Measurements from ENCODE around the gene FRAT1.
"Not testable (repeated sequence)": the region's sequence is repeated elsewhere in the genome, so short reads cannot be mapped to it uniquely, and the experiment has no call there.

The FRAT1 gene

GRCh38 chr10:97336446-97336845, 17.4 kb downstream of the FRAT1 start:
- TF ChIP-seq CTCF (conservative IDR thresholded peaks at IDR 0.05; ENCODE audit: low read depth, low read length): no peak
- Histone ChIP-seq H3K4me3 (IDR thresholded peaks at IDR 0.05; ENCODE audit: insufficient read depth, low read depth, low read length) (no peak overlapping the region), H4K20me1 (ENCODE audit: insufficient read depth) (no peaks in the 10 kb centered on the region), H3K36me3 (ENCODE audit: insufficient read depth) (no peaks in the 10 kb centered on the region), H3K9ac (no peak overlapping the region), H3K27me3 (ENCODE audit: insufficient read depth, low read depth) (no peaks in the 10 kb centered on the region; the same call in 1 of the 2 replicates), H2AFZ (ENCODE audit: low read depth) (no peak overlapping the region), H3K27ac (no peak overlapping the region), H3K4me1 (ENCODE audit: low read depth, poor library complexity, severe bottlenecking) (peaks cover 9% of the 10 kb centered on the region), H3K79me2 (ENCODE audit: insufficient read depth, low read depth) (peaks cover 25% of the 10 kb centered on the region), H3K4me2 (no peak overlapping the region)

- Histone ChIP-seq H3K27ac (no peak overlapping the region), H2AFZ (ENCODE audit: low read depth) (no peak overlapping the region), H3K4me2 (no peak overlapping the region), H3K4me1 (ENCODE audit: low read depth, poor library complexity, severe bottlenecking) (peaks cover 2% of the 10 kb centered on the region), H3K4me3 (IDR thresholded peaks at IDR 0.05; ENCODE audit: insufficient read depth, low read depth, low read length) (no peak overlapping the region), H3K36me3 (ENCODE audit: insufficient read depth) (no peaks in the 10 kb centered on the region), H3K9ac (no peak overlapping the region), H3K79me2 (ENCODE audit: insufficient read depth, low read depth) (peaks cover 18% of the 10 kb centered on the region), H3K27me3 (ENCODE audit: insufficient read depth, low read depth) (no peaks in the 10 kb centered on the region; the same call in 1 of the 2 replicates), H4K20me1 (ENCODE audit: insufficient read depth) (no peaks in the 10 kb centered on the region)
- TF ChIP-seq CTCF (conservative IDR thresholded peaks at IDR 0.05; ENCODE audit: low read depth, low read length): no peak
Observed at GRCh38 chr10:97336942-97337831, 18.1 kb downstream of the FRAT1 start.

GRCh38 chr10:97338041-97338440, 19.0 kb downstream of the FRAT1 start:
- H4K20me1 ChIP-seq (ENCODE audit: insufficient read depth): no peaks in the 10 kb centered on the region
- H3K79me2 ChIP-seq (ENCODE audit: insufficient read depth, low read depth): peaks cover 9% of the 10 kb centered on the region
- TF ChIP-seq CTCF (conservative IDR thresholded peaks at IDR 0.05; ENCODE audit: low read depth, low read length): no peak
- H3K9ac ChIP-seq: no peak overlapping the region
- H3K4me2 ChIP-seq: no peak overlapping the region
- H3K27ac ChIP-seq: no peak overlapping the region
- H3K4me1 ChIP-seq (ENCODE audit: low read depth, poor library complexity, severe bottlenecking): no peaks in the 10 kb centered on the region
- no peak overlapping the region for H2AFZ ChIP-seq (ENCODE audit: low read depth)
- no peak overlapping the region for H3K4me3 ChIP-seq (IDR thresholded peaks at IDR 0.05; ENCODE audit: insufficient read depth, low read depth, low read length)
- no peaks in the 10 kb centered on the region; the same call in 1 of the 2 replicates for H3K27me3 ChIP-seq (ENCODE audit: insufficient read depth, low read depth)
- H3K36me3 ChIP-seq (ENCODE audit: insufficient read depth): no peaks in the 10 kb centered on the region

- no peak overlapping the region for H3K27ac ChIP-seq
- no peak overlapping the region for H2AFZ ChIP-seq (ENCODE audit: low read depth)
- no peaks in the 10 kb centered on the region for H3K4me1 ChIP-seq (ENCODE audit: low read depth, poor library complexity, severe bottlenecking)
- H3K9ac ChIP-seq: no peak overlapping the region
- no peak for TF ChIP-seq CTCF (conservative IDR thresholded peaks at IDR 0.05; ENCODE audit: low read depth, low read length)
- H3K4me3 ChIP-seq (IDR thresholded peaks at IDR 0.05; ENCODE audit: insufficient read depth, low read depth, low read length): no peak overlapping the region
- H3K36me3 ChIP-seq (ENCODE audit: insufficient read depth): no peaks in the 10 kb centered on the region
- no peak overlapping the region for H3K4me2 ChIP-seq
- no peaks in the 10 kb centered on the region for H3K79me2 ChIP-seq (ENCODE audit: insufficient read depth, low read depth)
- H3K27me3 ChIP-seq (ENCODE audit: insufficient read depth, low read depth): no peaks in the 10 kb centered on the region; the same call in 1 of the 2 replicates
- no peaks in the 10 kb centered on the region for H4K20me1 ChIP-seq (ENCODE audit: insufficient read depth)
Observed at GRCh38 chr10:97341416-97341815, 22.3 kb downstream of the FRAT1 start.

GRCh38 chr10:97343664-97344063, 24.6 kb downstream of the FRAT1 start:
- not testable (repeated sequence) for H3K9ac ChIP-seq; H3K4me1 ChIP-seq (ENCODE audit: low read depth, poor library complexity, severe bottlenecking); H3K27ac ChIP-seq; H3K79me2 ChIP-seq (ENCODE audit: insufficient read depth, low read depth); H4K20me1 ChIP-seq (ENCODE audit: insufficient read depth); H3K4me2 ChIP-seq; H2AFZ ChIP-seq (ENCODE audit: low read depth); H3K27me3 ChIP-seq (ENCODE audit: insufficient read depth, low read depth); H3K36me3 ChIP-seq (ENCODE audit: insufficient read depth); H3K4me3 ChIP-seq (IDR thresholded peaks at IDR 0.05; ENCODE audit: insufficient read depth, low read depth, low read length)
